GM04503 (cell line): ENCODE results near the gene CMTM5.

Source experiments
- DNase-seq: peaks from one replicate; pipeline ENCODE4 v3.0.0-alpha.2; 2012; ENCODE audit warnings: low read depth

The CMTM5 gene

GRCh38 chr14:23358042-23358441 lies 18.8 kb upstream of the CMTM5 start:
- DNase-seq: no peak

GRCh38 chr14:23358553-23359166 lies 18.2 kb upstream of the CMTM5 start:
- DNase-seq: no peak

- no peak for DNase-seq
Observed at GRCh38 chr14:23359167-23359626, 17.6 kb upstream of the CMTM5 start.

GRCh38 chr14:23359722-23360447 lies 17.0 kb upstream of the CMTM5 start:
- DNase-seq: no peak

GRCh38 chr14:23360496-23360895 lies 16.4 kb upstream of the CMTM5 start:
- DNase-seq: no peak

- DNase-seq: peak; percentile 69
Observed at GRCh38 chr14:23361320-23361719, 15.5 kb upstream of the CMTM5 start.

- DNase-seq: no peak
Observed at GRCh38 chr14:23361763-23362162, 15.1 kb upstream of the CMTM5 start.

- no peak for DNase-seq
Observed at GRCh38 chr14:23362200-23362599, 14.6 kb upstream of the CMTM5 start.

- no peak for DNase-seq
Observed at GRCh38 chr14:23364164-23365035, 12.4 kb upstream of the CMTM5 start.

- DNase-seq: no peak
Observed at GRCh38 chr14:23365036-23365731, 11.7 kb upstream of the CMTM5 start, which contains the start of gene EFS. EFS (minus strand) TSS chr14:23365172; CDS start chr14:23365025, 147 bp downstream.

- DNase-seq: no peak
Observed at GRCh38 chr14:23365732-23366425, 11.0 kb upstream of the CMTM5 start.

- no peak for DNase-seq
Observed at GRCh38 chr14:23366426-23366921, 10.4 kb upstream of the CMTM5 start.

GRCh38 chr14:23370221-23370620 lies 6.6 kb upstream of the CMTM5 start:
- DNase-seq: no peak

- DNase-seq: no peak
Observed at GRCh38 chr14:23371865-23372264, 5.0 kb upstream of the CMTM5 start.

GRCh38 chr14:23372509-23372908 lies 4.3 kb upstream of the CMTM5 start, which contains the start of gene IL25:
IL25 (plus strand) TSS chr14:23372809.
- no peak for DNase-seq

- no peak for DNase-seq
Observed at GRCh38 chr14:23373041-23373440, 3.8 kb upstream of the CMTM5 start.

- DNase-seq: no peak
Observed at GRCh38 chr14:23375527-23376251, 1.2 kb upstream of the CMTM5 start.

- DNase-seq: no peak
Observed at GRCh38 chr14:23377198-23377550, 328 bp downstream of the CMTM5 start.

GRCh38 chr14:23377573-23378563 lies 1.0 kb downstream of the CMTM5 start:
- DNase-seq: no peak
